HG02973 (cell line): ENCODE results near the gene FABP6.
"Not testable (repeated sequence)": the region's sequence is repeated elsewhere in the genome, so short reads cannot be mapped to it uniquely, and the experiment has no call there.

Experiments used
- ATAC-seq: cut with Tn5 transposase; IDR thresholded peaks from one replicate; pipeline ENCODE4 v1.9.1; 2021; ENCODE audit warnings: moderate library complexity; ENCODE audit not compliant: unreplicated experiment

Gene FABP6

GRCh38 chr5:160219356-160219755, 9.9 kb upstream of the FABP6 start:
- no peak for ATAC-seq

GRCh38 chr5:160221082-160221481, 8.2 kb upstream of the FABP6 start:
- no peak for ATAC-seq

- no peak for ATAC-seq
Observed at GRCh38 chr5:160227012-160227411, 2.3 kb upstream of the FABP6 start.

GRCh38 chr5:160230686-160231527, 1.6 kb downstream of the FABP6 start:
- peak; percentile 54 for ATAC-seq

GRCh38 chr5:160231783-160232342, 2.6 kb downstream of the FABP6 start:
- no peak for ATAC-seq

- no peak for ATAC-seq
Observed at GRCh38 chr5:160233215-160233614, 3.9 kb downstream of the FABP6 start.

GRCh38 chr5:160235731-160236130, 6.4 kb downstream of the FABP6 start:
- ATAC-seq = no peak

GRCh38 chr5:160237571-160238093, 8.3 kb downstream of the FABP6 start:
- no peak for ATAC-seq

- no peak for ATAC-seq
Observed at GRCh38 chr5:160240350-160240749, 11.0 kb downstream of the FABP6 start.

GRCh38 chr5:160242145-160242544, 12.8 kb downstream of the FABP6 start:
- ATAC-seq = no peak

GRCh38 chr5:160245506-160246086, 16.3 kb downstream of the FABP6 start:
- ATAC-seq = no peak

GRCh38 chr5:160249570-160249969, 20.3 kb downstream of the FABP6 start:
- ATAC-seq = not testable (repeated sequence)

- no peak for ATAC-seq
Observed at GRCh38 chr5:160250226-160250625, 20.9 kb downstream of the FABP6 start.

GRCh38 chr5:160250826-160251225, 21.5 kb downstream of the FABP6 start:
- no peak for ATAC-seq

- ATAC-seq = no peak
Observed at GRCh38 chr5:160251406-160252155, 22.3 kb downstream of the FABP6 start.

GRCh38 chr5:160252916-160253315, 23.6 kb downstream of the FABP6 start:
- no peak for ATAC-seq

- ATAC-seq = no peak
Observed at GRCh38 chr5:160253441-160253840, 24.1 kb downstream of the FABP6 start.

- ATAC-seq = no peak
Observed at GRCh38 chr5:160254706-160255105, 25.4 kb downstream of the FABP6 start.

GRCh38 chr5:160259341-160259740, 30.0 kb downstream of the FABP6 start:
- no peak for ATAC-seq

- no peak for ATAC-seq
Observed at GRCh38 chr5:160260006-160260775, 30.9 kb downstream of the FABP6 start.
